ENCODE results near the gene SGF29. TPM values are rescaled to one million over a fixed set of nuclear protein-coding genes. Genes with fewer than 3 reads are reported as not detected.
"Not testable (repeated sequence)": the region's sequence is repeated elsewhere in the genome, so short reads cannot be mapped to it uniquely, and the experiment has no call there.

SGF29 gene
- polyA plus RNA-seq, 1 donor: 24.8 TPM

DNA sequence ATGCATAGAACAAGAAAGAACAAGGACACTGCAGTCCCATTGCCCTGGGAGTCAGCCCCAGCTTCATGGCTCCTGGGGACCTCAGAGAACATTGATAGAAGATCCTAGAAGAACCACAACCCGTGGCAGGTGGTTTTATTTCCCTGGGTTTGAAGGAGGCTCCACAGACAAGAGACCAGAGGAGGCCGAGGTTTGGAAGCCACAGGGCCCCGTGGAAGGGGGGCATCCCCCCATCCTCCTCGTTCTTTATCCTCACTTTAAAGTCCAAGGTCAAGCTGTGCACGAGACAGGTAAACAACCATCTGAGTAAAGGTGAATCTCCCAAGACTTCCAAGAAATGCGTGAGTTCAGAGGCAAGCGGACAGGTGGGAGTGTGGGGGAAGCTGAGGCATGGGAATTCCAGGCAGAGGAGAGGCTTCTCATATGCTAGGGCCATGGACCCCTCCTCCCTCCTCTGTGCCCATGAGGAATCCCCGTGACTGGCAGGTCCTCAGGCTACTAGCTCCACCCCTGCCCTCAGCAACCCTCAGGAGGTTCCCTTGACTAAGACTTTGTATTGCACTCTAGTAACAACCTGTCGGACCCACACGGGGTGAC is 57.0 kb downstream of the SGF29 start:
- WGBS (ENCODE audit: insufficient coverage, low lambda C conversion rate): no CpG with 5 or more reads among the region's 10 CpGs
- no peaks in the 10 kb centered on the region for H3K9me3 ChIP-seq (ENCODE audit: control insufficient read depth, low read depth, low read length)
- peaks cover 34% of the 10 kb centered on the region for H3K4me1 ChIP-seq (ENCODE audit: control insufficient read depth, insufficient read depth, low read length)
- no peaks in the 10 kb centered on the region for H3K27me3 ChIP-seq (ENCODE audit: control insufficient read depth, insufficient read depth, low read length)
- no peak overlapping the region for H3K4me3 ChIP-seq (ENCODE audit: low read length)
- peaks cover 13% of the 10 kb centered on the region for H3K36me3 ChIP-seq (ENCODE audit: control insufficient read depth, insufficient read depth, low read length)
- DNase-seq: peak; percentile 66 to 87
- H3K27ac ChIP-seq (ENCODE audit: low read length): peak overlapping the region; percentile 86

DNA sequence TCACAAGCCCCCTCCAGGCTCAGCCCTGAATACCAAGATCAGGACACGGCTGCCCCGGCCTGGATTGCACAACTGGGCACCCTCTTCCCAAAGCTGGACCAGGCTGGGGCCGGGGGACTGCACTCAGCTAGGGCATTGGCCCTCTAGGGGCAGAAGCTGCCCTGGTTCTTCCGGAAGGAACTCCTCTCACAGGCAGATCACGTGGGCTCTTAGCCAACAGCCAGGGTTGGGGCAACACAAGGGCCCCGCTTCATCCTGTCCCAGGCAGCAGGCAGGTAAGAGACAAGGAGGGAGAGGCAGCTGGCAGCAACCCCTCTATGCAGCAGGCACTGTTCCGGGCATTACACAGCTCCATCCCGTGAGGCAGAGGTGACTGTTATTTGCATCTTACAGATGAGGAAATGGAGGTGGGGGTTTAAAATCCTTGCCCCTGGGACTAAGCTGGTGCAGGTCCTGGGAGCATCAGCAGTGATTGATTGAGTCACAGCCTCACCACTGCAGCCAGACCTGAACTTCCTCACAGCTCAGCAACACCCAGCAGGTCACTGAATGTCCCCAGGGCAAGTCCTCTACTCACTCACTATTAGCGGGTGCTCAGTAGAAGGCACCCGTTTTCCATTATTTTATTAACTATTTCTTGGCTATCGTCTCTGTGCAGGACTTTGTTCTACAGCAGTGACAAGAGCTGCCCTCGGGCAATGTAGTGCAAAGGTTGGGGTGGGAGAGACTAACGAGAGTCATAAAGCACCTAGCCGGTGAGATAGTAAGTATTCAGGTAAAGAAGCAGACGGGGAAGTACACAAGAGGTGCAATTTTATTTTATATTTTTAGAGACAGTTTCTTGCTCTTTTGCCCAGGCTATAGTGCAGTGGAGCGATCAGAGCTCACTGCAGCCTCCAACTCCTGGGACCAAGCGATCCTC is 58.9 kb downstream of the SGF29 start:
- not testable (repeated sequence) for H3K4me3 ChIP-seq (ENCODE audit: low read length); H3K36me3 ChIP-seq (ENCODE audit: control insufficient read depth, insufficient read depth, low read length); DNase-seq; H3K27ac ChIP-seq (ENCODE audit: low read length); H3K9me3 ChIP-seq (ENCODE audit: control insufficient read depth, low read depth, low read length); H3K27me3 ChIP-seq (ENCODE audit: control insufficient read depth, insufficient read depth, low read length)
- no CpG with 5 or more reads among the region's 17 CpGs for WGBS (ENCODE audit: insufficient coverage, low lambda C conversion rate)
- H3K4me1 ChIP-seq (ENCODE audit: control insufficient read depth, insufficient read depth, low read length): peaks cover 33% of the 10 kb centered on the region

DNA sequence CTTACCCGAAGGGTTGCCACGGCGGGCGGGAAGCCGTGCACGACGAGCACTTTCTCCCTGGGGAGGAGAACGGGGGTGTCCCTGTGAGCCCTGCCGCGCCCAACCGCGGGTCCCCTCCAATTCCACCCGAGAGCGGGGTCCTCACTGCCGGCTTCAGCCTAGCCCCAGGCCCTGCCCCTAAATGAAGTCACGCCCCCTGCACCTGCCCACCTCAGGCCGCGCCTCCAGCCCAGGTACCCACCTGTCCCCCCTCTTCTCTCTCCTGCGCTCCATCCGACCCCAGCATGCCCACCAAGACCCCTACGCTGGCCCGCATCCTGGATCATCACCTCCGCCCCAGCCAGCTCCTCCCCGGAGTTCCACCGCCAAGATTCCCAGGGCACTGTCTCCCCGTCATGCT is 60.2 kb downstream of the SGF29 start:
- no CpG with 5 or more reads among the region's 26 CpGs for WGBS (ENCODE audit: insufficient coverage, low lambda C conversion rate)
- H3K27me3 ChIP-seq (ENCODE audit: control insufficient read depth, insufficient read depth, low read length); H3K27ac ChIP-seq (ENCODE audit: low read length); H3K4me3 ChIP-seq (ENCODE audit: low read length); DNase-seq; H3K9me3 ChIP-seq (ENCODE audit: control insufficient read depth, low read depth, low read length); H3K36me3 ChIP-seq (ENCODE audit: control insufficient read depth, insufficient read depth, low read length): not testable (repeated sequence)
- peaks cover 25% of the 10 kb centered on the region for H3K4me1 ChIP-seq (ENCODE audit: control insufficient read depth, insufficient read depth, low read length)

DNA sequence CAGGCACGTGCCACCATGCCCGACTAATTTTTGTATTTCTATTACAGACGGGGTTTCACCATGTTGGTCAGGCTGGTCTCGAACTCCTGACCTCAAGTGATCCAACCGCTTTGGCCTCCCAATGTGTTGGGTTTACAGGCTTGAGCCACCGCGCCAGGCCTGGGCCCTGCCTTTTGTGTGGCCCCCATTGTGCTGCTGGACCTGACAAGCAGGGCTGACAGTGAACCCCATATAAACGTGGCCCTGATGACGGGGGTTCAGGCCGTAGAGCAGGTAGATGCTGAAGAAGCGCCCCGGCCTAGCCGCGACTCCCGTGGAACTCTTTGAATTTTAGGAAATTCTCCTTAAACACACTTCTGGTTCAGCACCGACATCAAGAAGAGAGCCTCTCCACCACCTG is 60.8 kb downstream of the SGF29 start:
- not testable (repeated sequence) for H3K27me3 ChIP-seq (ENCODE audit: control insufficient read depth, insufficient read depth, low read length); H3K4me3 ChIP-seq (ENCODE audit: low read length); DNase-seq; H3K27ac ChIP-seq (ENCODE audit: low read length); H3K9me3 ChIP-seq (ENCODE audit: control insufficient read depth, low read depth, low read length); H3K36me3 ChIP-seq (ENCODE audit: control insufficient read depth, insufficient read depth, low read length)
- no CpG with 5 or more reads among the region's 16 CpGs for WGBS (ENCODE audit: insufficient coverage, low lambda C conversion rate)
- H3K4me1 ChIP-seq (ENCODE audit: control insufficient read depth, insufficient read depth, low read length): peaks cover 19% of the 10 kb centered on the region

DNA sequence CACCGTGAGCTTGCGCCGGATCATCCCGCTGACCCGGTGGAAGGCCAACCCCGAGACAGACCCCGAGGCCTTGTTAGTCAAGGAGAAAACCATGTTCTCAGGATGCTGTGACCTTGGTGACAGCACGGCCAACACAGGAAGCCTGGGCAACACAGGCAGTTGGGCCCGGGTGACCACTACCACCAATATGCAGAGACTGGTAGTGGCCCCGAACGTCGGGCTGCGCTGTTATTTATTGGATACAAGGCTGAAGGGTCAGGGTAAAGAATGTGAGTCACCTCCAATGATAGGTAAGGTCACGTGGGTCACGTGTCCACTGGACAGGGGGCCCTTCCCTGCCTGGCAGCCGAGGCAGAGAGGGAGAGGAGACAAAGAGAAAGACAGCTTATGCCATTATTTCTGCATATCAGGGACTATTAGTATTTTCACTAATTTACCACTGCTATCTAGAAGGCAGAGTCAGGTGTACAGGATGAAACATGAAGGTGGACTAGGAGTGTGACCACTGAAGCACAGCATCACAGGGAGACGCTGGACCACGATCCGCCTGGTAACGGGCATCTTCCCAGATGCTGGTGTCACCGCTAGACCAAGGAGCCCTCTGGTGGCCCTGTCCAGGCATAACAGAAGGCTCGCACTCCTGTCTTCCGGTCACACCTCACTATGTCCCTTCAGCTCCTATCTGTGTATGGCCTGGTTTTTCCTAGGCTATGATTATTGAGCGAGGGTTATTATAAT is 61.9 kb downstream of the SGF29 start:
- DNase-seq: peak in 1 of 2 donors; percentile 43
- WGBS (ENCODE audit: insufficient coverage, low lambda C conversion rate): no CpG with 5 or more reads among the region's 24 CpGs
- not testable (repeated sequence) for H3K9me3 ChIP-seq (ENCODE audit: control insufficient read depth, low read depth, low read length); H3K27me3 ChIP-seq (ENCODE audit: control insufficient read depth, insufficient read depth, low read length); H3K36me3 ChIP-seq (ENCODE audit: control insufficient read depth, insufficient read depth, low read length); H3K4me1 ChIP-seq (ENCODE audit: control insufficient read depth, insufficient read depth, low read length); H3K27ac ChIP-seq (ENCODE audit: low read length); H3K4me3 ChIP-seq (ENCODE audit: low read length)

DNA sequence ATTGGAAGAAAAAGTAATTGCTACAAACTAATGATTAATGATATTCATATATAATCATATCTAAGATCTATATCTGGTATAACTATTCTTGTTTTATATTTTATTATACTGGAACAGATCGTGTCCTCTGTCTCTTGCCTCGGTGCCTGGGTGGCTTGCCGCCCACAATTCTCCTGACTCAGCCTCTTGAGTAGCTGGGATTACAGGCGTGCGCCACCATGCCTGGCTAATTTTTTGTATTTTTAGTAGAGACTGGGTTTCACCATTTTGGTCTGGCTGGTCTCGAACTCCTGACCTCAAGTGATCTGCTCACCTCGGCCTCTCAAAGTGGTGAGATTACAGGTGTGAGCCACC is 62.5 kb downstream of the SGF29 start:
- not testable (repeated sequence) for H3K9me3 ChIP-seq (ENCODE audit: control insufficient read depth, low read depth, low read length)
- no CpG with 5 or more reads among the region's 7 CpGs for WGBS (ENCODE audit: insufficient coverage, low lambda C conversion rate)
- H3K36me3 ChIP-seq (ENCODE audit: control insufficient read depth, insufficient read depth, low read length): peaks cover 12% of the 10 kb centered on the region

DNA sequence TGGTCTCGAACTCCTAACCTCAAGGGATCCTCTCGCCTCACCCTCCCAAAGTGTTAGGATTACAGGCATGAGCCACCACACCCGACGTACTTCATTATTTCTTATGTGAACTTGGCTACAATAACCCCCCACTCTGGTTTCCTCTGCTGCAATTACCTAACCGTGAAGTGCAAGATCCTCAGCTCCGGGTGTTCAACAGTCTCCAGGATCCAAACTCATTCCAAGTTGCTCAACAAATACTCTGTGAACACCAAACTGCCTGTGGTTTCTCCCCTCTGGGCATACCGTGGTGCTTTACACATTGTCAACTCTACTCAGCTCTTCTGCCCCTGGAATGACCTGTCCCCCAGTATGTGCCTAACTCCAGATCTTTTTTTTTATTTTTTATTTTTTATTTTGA is 62.9 kb downstream of the SGF29 start:
- H3K27me3 ChIP-seq (ENCODE audit: control insufficient read depth, insufficient read depth, low read length): no peaks in the 10 kb centered on the region
- H3K4me1 ChIP-seq (ENCODE audit: control insufficient read depth, insufficient read depth, low read length): peaks cover 7% of the 10 kb centered on the region
- H3K27ac ChIP-seq (ENCODE audit: low read length): no peak overlapping the region
- 70% methylated on average over 2 of the region's 7 CpGs for WGBS (ENCODE audit: insufficient coverage, low lambda C conversion rate)
- H3K36me3 ChIP-seq (ENCODE audit: control insufficient read depth, insufficient read depth, low read length): peaks cover 12% of the 10 kb centered on the region
- no peak overlapping the region for H3K4me3 ChIP-seq (ENCODE audit: low read length)
- no peak for DNase-seq
- H3K9me3 ChIP-seq (ENCODE audit: control insufficient read depth, low read depth, low read length): no peaks in the 10 kb centered on the region

More for the DNA sequence above, 62.5 kb downstream of the SGF29 start:
- not testable (repeated sequence) for H3K27ac ChIP-seq (ENCODE audit: low read length); H3K4me1 ChIP-seq (ENCODE audit: control insufficient read depth, insufficient read depth, low read length); DNase-seq; H3K4me3 ChIP-seq (ENCODE audit: low read length); H3K27me3 ChIP-seq (ENCODE audit: control insufficient read depth, insufficient read depth, low read length)

DNA sequence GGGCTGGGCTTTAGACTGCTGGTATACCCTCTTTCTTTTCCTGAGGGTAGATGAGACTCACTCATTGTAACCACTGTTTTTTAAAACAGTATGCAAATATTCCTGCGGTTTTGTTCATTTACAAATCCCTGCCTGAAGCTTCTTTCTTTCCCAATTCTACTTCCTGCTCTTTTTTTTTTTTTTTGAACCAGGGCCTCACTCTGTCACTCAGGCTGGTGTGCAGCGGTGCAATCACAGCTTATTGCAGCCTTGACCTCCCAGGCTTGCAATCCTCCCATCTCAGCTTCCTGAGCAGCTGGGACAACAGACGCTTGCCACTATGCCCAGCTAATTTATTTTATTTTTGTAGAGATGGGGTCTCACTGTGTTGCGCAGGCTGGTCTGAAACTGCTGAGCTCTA is 64.2 kb downstream of the SGF29 start:
- no peak overlapping the region for H3K4me3 ChIP-seq (ENCODE audit: low read length)
- WGBS (ENCODE audit: insufficient coverage, low lambda C conversion rate): 43% methylated on average over 1 of the region's 4 CpGs
- no peaks in the 10 kb centered on the region for H3K9me3 ChIP-seq (ENCODE audit: control insufficient read depth, low read depth, low read length)
- H3K4me1 ChIP-seq (ENCODE audit: control insufficient read depth, insufficient read depth, low read length): peaks cover 13% of the 10 kb centered on the region
- no peak for DNase-seq
- H3K36me3 ChIP-seq (ENCODE audit: control insufficient read depth, insufficient read depth, low read length): peaks cover 12% of the 10 kb centered on the region
- no peak overlapping the region for H3K27ac ChIP-seq (ENCODE audit: low read length)
- H3K27me3 ChIP-seq (ENCODE audit: control insufficient read depth, insufficient read depth, low read length): no peaks in the 10 kb centered on the region

DNA sequence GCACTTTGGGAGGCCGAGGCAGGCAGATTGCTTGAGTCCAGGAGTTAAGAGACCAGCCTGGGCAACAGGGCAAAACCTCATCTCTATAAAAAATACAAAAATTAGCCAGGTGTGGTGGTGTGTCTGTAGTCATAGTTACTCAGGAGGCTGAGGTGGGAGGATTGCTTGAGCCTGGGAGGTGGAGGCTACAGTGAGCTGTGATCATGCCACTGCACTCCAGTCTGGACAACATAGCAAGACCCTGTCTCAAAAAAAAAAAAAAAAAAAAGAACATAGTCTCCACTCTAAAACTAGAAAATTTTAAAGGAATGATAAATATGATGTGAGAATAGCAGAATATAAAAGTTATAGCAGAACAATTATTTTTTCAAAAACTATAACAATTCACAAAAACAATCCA is 66.6 kb downstream of the SGF29 start:
- Histone ChIP-seq H3K36me3 (ENCODE audit: control insufficient read depth, insufficient read depth, low read length) (peaks cover 12% of the 10 kb centered on the region), H3K4me1 (ENCODE audit: control insufficient read depth, insufficient read depth, low read length) (peaks cover 13% of the 10 kb centered on the region)
- not testable (repeated sequence) for H3K27ac ChIP-seq (ENCODE audit: low read length); H3K27me3 ChIP-seq (ENCODE audit: control insufficient read depth, insufficient read depth, low read length); H3K9me3 ChIP-seq (ENCODE audit: control insufficient read depth, low read depth, low read length); DNase-seq; H3K4me3 ChIP-seq (ENCODE audit: low read length)
- no CpG with 5 or more reads among the region's 1 CpG for WGBS (ENCODE audit: insufficient coverage, low lambda C conversion rate)

DNA sequence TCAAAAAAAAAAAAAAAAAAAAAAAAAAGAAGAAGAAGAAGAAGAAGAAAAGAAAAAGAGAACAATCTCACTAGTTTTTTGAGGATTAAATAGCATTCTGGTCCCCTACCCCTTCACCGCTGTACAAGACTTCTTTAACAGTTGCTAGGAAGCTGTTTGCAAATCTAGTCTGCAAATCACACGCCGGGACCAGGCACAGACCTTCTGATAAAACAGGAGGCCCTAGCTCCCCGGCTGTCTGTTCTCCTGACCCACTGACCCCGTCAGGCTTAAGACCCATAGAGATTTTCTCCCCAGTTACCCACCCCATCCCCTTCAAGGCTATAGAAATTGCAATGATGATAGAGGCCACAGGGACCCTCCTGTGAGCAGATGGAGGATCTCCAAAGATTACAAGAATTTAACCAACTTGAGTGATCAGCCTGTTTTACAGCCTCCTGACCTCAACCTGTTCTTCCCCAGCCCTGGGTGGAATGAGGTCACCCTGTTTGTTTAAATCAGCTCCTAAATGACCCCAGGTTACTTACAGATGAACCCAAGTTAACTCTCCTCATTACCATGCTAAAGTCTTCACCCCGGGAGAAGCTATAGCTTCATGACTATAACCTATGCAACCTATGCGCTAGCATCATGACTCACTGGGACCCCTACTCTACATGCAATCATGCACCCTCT is 67.9 kb downstream of the SGF29 start:
- H3K36me3 ChIP-seq (ENCODE audit: control insufficient read depth, insufficient read depth, low read length): peaks cover 12% of the 10 kb centered on the region
- no peak overlapping the region for H3K27ac ChIP-seq (ENCODE audit: low read length)
- H3K4me3 ChIP-seq (ENCODE audit: low read length): no peak overlapping the region
- no peaks in the 10 kb centered on the region for H3K27me3 ChIP-seq (ENCODE audit: control insufficient read depth, insufficient read depth, low read length)
- H3K9me3 ChIP-seq (ENCODE audit: control insufficient read depth, low read depth, low read length): no peaks in the 10 kb centered on the region
- WGBS (ENCODE audit: insufficient coverage, low lambda C conversion rate): no CpG with 5 or more reads among the region's 7 CpGs
- peak in 1 of 2 donors; percentile 41 for DNase-seq
- H3K4me1 ChIP-seq (ENCODE audit: control insufficient read depth, insufficient read depth, low read length): peaks cover 13% of the 10 kb centered on the region

Measured in large intestine (tissue), 3 donors.